ENCODE data around the gene RALGAPA2. TPM values are rescaled to one million over a fixed set of nuclear protein-coding genes. Genes with fewer than 3 reads are reported as not detected.

Gene RALGAPA2
- total RNA-seq, 1 experiment from 2014 or later = 10.8 TPM

- ChIA-PET RAD21 (ENCODE audit: low non-redundant PET in 1 of 2, low total read pairs in 2 of 2, uncharacterized antibody in 2 of 2, unreplicated experiment in 2 of 2) (no interaction called here), POLR2A (no interaction called here), CTCF (no interaction called here)
- H3K79me2 ChIP-seq (ENCODE audit: insufficient read depth, low read length) = no peaks in the 10 kb centered on the region
- H3K36me3 ChIP-seq (ENCODE audit: control insufficient read depth in 1 of 2, insufficient read depth in 2 of 2, low read length in 2 of 2) = no peaks in the 10 kb centered on the region
- H3K27me3 ChIP-seq (ENCODE audit: insufficient read depth, low read length) = no peaks in the 10 kb centered on the region
- H3K9me2 ChIP-seq (ENCODE audit: insufficient read depth) = no peaks in the 10 kb centered on the region
- TF ChIP-seq ZFX (IDR thresholded peaks at IDR 0.05) (no peak), CEBPB (IDR thresholded peaks at IDR 0.05; ENCODE audit: low read depth) (peak; percentile 85), SIN3A (IDR thresholded peaks at IDR 0.05; ENCODE audit: low read depth) (peak; percentile 45; the same call in 1 of the 2 replicates), POLR2A (IDR thresholded peaks at IDR 0.05; ENCODE audit: borderline replicate concordance, extremely low read depth, insufficient read depth, insufficient read length) (no peak), EGR1 (IDR thresholded peaks at IDR 0.05; ENCODE audit: low read depth) (no peak), ATF3 (IDR thresholded peaks at IDR 0.05) (peak; percentile 53; the same call in 1 of the 2 replicates), SRF (IDR thresholded peaks at IDR 0.05; ENCODE audit: low read depth) (peak; percentile 71), JUND (IDR thresholded peaks at IDR 0.05) (peak; percentile 93), POLR2AphosphoS5 (IDR thresholded peaks at IDR 0.05; ENCODE audit: low read depth, low read length) (no peak), SP1 (IDR thresholded peaks at IDR 0.05; ENCODE audit: low read depth) (peak; percentile 86), YY1 (IDR thresholded peaks at IDR 0.05; ENCODE audit: extremely low read depth, insufficient replicate concordance, low read depth, low read length) (no peak), MAX (IDR thresholded peaks at IDR 0.05) (0 out of 2 replicates have a peak, but pooled peaks have one; percentile 34), FOSL1 (IDR thresholded peaks at IDR 0.05; ENCODE audit: low read depth) (peak; percentile 98)
- no peaks in the 10 kb centered on the region for H4K20me1 ChIP-seq (ENCODE audit: insufficient read depth)
- no peaks in the 10 kb centered on the region for H3K9me3 ChIP-seq (ENCODE audit: control insufficient read depth in 1 of 2, insufficient read depth in 1 of 2, low read depth in 1 of 2, low read length in 2 of 2)
- peak overlapping the region; percentile 56 for H3K4me2 ChIP-seq (ENCODE audit: low read length)
- no peak overlapping the region for H2AFZ ChIP-seq (ENCODE audit: low read depth, low read length, poor library complexity, severe bottlenecking)
- peak overlapping the region; percentile 58 for H3K27ac ChIP-seq (ENCODE audit: low read depth, low read length)
- DNase-seq (ENCODE audit: low read depth, low spot score) (peak; percentile 71), ATAC-seq (peak; percentile 91)
- no TSS peak for BruUV-seq (replicated peaks)
- intact Hi-C loops (cut with micrococcal nuclease) = no loop called here
- peaks cover 21 to 24% of the 10 kb centered on the region in 2 experiments for H3K4me1 ChIP-seq (ENCODE audit: control insufficient read depth in 1 of 2, insufficient read depth in 2 of 2, low read length in 2 of 2)
- H3K4me3 ChIP-seq (replicated peaks in 1 of 2; ENCODE audit: low read depth in 1 of 2, low read length in 2 of 2) = peak overlapping the region in 1 of 2 experiments; percentile 5; a peak in 1 of 4 replicates
- H3K9ac ChIP-seq (ENCODE audit: low read length) = no peak overlapping the region
Measured at GRCh38 chr20:20549704-20550103, 162.7 kb downstream of the RALGAPA2 start.

GRCh38 chr20:20549267-20549612 is 163.2 kb downstream of the RALGAPA2 start:
- peak overlapping the region; percentile 58 for H3K27ac ChIP-seq (ENCODE audit: low read depth, low read length)
- H3K9ac ChIP-seq (ENCODE audit: low read length) = no peak overlapping the region
- BruUV-seq (replicated peaks) = no TSS peak
- ChIA-PET RAD21 (ENCODE audit: low non-redundant PET in 1 of 2, low total read pairs in 2 of 2, uncharacterized antibody in 2 of 2, unreplicated experiment in 2 of 2) (no interaction called here), POLR2A (no interaction called here), CTCF (no interaction called here)
- H3K36me3 ChIP-seq (ENCODE audit: control insufficient read depth in 1 of 2, insufficient read depth in 2 of 2, low read length in 2 of 2) = no peaks in the 10 kb centered on the region
- H3K9me2 ChIP-seq (ENCODE audit: insufficient read depth) = no peaks in the 10 kb centered on the region
- peaks cover 21 to 24% of the 10 kb centered on the region in 2 experiments for H3K4me1 ChIP-seq (ENCODE audit: control insufficient read depth in 1 of 2, insufficient read depth in 2 of 2, low read length in 2 of 2)
- peak overlapping the region; percentile 56 for H3K4me2 ChIP-seq (ENCODE audit: low read length)
- no peak overlapping the region for H2AFZ ChIP-seq (ENCODE audit: low read depth, low read length, poor library complexity, severe bottlenecking)
- no peaks in the 10 kb centered on the region for H3K27me3 ChIP-seq (ENCODE audit: insufficient read depth, low read length)
- intact Hi-C loops (cut with micrococcal nuclease) = no loop called here
- DNase-seq (ENCODE audit: low read depth, low spot score) (no peak), ATAC-seq (peak; percentile 74)
- TF ChIP-seq SP1 (IDR thresholded peaks at IDR 0.05; ENCODE audit: low read depth) (no peak), ZNF274 (IDR thresholded peaks at IDR 0.05; ENCODE audit: low read depth, low read length) (no peak), ZBTB33 (IDR thresholded peaks at IDR 0.05; ENCODE audit: extremely low read depth, insufficient replicate concordance, low read length) (no peak), RAD21 (IDR thresholded peaks at IDR 0.05; ENCODE audit: low read depth) (no peak)
- H3K79me2 ChIP-seq (ENCODE audit: insufficient read depth, low read length) = no peaks in the 10 kb centered on the region
- no peaks in the 10 kb centered on the region for H4K20me1 ChIP-seq (ENCODE audit: insufficient read depth)
- peak overlapping the region in 1 of 2 experiments; percentile 5; a peak in 1 of 4 replicates for H3K4me3 ChIP-seq (replicated peaks in 1 of 2; ENCODE audit: low read depth in 1 of 2, low read length in 2 of 2)
- H3K9me3 ChIP-seq (ENCODE audit: control insufficient read depth in 1 of 2, insufficient read depth in 1 of 2, low read depth in 1 of 2, low read length in 2 of 2) = no peaks in the 10 kb centered on the region

Data from HCT116 (cell line).